Measurements from ENCODE around the gene CHTOP.

GRCh38 chr1:153669606-153670005, 35.7 kb downstream of the CHTOP start:
- TF ChIP-seq PAX5 (IDR thresholded peaks at IDR 0.05; ENCODE audit: insufficient read depth, low read length, severe bottlenecking): no peak
- TF ChIP-seq POLR2AphosphoS5 (IDR thresholded peaks at IDR 0.05; ENCODE audit: low read depth, low read length): no peak
- TF ChIP-seq POLR2A (IDR thresholded peaks at IDR 0.05; ENCODE audit: low read depth, low read length): no peak

Data from GM12891 (cell line).